Right renal cortex interstitium (tissue), 3 donors: ENCODE data around the gene PTPRE. TPM values are rescaled to one million over a fixed set of nuclear protein-coding genes. Genes with fewer than 3 reads are reported as not detected.
"Not testable (repeated sequence)": the region's sequence is repeated elsewhere in the genome, so short reads cannot be mapped to it uniquely, and the experiment has no call there.

Experiments used
- DNase-seq, 3 donors: peaks; one replicate each; pipeline ENCODE4 v3.0.0-alpha.2; 2013; ENCODE audit warnings: low read depth in 3 of 3, low spot score in 2 of 3
- polyA plus RNA-seq, 3 donors: library from polyadenylated mRNA; unstranded; fragments of 120-200 nt; gene quantifications; one replicate each; pipeline ENCODE4 v1.2.1, GENCODE V29; 2013; ENCODE audit not compliant: insufficient read length in 3 of 3

Gene PTPRE
- polyA plus RNA-seq, 3 donors: 5.6 to 6.1 (median 6.0) TPM

GRCh38 chr10:127974911-127975310 lies 68.0 kb downstream of the PTPRE start:
- no peak for DNase-seq

- no peak for DNase-seq
These were observed 69.4 kb downstream of the PTPRE start for GRCh38 chr10:127976286-127976685.

GRCh38 chr10:127976701-127977356 lies 69.9 kb downstream of the PTPRE start:
- DNase-seq: no peak

GRCh38 chr10:127977357-127978009 lies 70.6 kb downstream of the PTPRE start:
- no peak for DNase-seq

- DNase-seq: no peak
These were observed 71.6 kb downstream of the PTPRE start for GRCh38 chr10:127978481-127978880.

GRCh38 chr10:127979045-127979444 lies 72.1 kb downstream of the PTPRE start:
- DNase-seq: no peak

- no peak for DNase-seq
These were observed 72.7 kb downstream of the PTPRE start for GRCh38 chr10:127979566-127979965.

GRCh38 chr10:127980898-127981297 lies 74.0 kb downstream of the PTPRE start:
- DNase-seq: no peak

GRCh38 chr10:127982601-127983000 lies 75.7 kb downstream of the PTPRE start:
- no peak for DNase-seq

- no peak for DNase-seq
These were observed 76.6 kb downstream of the PTPRE start for GRCh38 chr10:127983344-127984100.

- no peak for DNase-seq
These were observed 78.0 kb downstream of the PTPRE start for GRCh38 chr10:127984945-127985344.

- no peak for DNase-seq
These were observed 79.9 kb downstream of the PTPRE start for GRCh38 chr10:127986531-127987466.

- DNase-seq: no peak
These were observed 80.8 kb downstream of the PTPRE start for GRCh38 chr10:127987467-127988380.

- no peak for DNase-seq
These were observed 82.6 kb downstream of the PTPRE start for GRCh38 chr10:127989481-127990012.

- not testable (repeated sequence) for DNase-seq
These were observed 83.4 kb downstream of the PTPRE start for GRCh38 chr10:127990132-127990788.

GRCh38 chr10:127990846-127991542 lies 84.1 kb downstream of the PTPRE start:
- no peak for DNase-seq

GRCh38 chr10:127991543-127992255 lies 84.8 kb downstream of the PTPRE start:
- DNase-seq: no peak

- no peak for DNase-seq
These were observed 85.5 kb downstream of the PTPRE start for GRCh38 chr10:127992376-127992775.
